ENCODE results near the gene GPR107.

- TF ChIP-seq EZH2 (IDR thresholded peaks at IDR 0.05; ENCODE audit: insufficient read depth, low read length) = no peak
- TF ChIP-seq CTCF (IDR thresholded peaks at IDR 0.05; ENCODE audit: insufficient read depth, low read depth, low read length) = no peak
Observed at GRCh38 chr9:130128251-130128650, 74.5 kb downstream of the GPR107 start.

Measured in astrocyte (in vitro differentiated cells and primary cell).